ENCODE results near the gene RAB3IP.

Gene RAB3IP, protein sequence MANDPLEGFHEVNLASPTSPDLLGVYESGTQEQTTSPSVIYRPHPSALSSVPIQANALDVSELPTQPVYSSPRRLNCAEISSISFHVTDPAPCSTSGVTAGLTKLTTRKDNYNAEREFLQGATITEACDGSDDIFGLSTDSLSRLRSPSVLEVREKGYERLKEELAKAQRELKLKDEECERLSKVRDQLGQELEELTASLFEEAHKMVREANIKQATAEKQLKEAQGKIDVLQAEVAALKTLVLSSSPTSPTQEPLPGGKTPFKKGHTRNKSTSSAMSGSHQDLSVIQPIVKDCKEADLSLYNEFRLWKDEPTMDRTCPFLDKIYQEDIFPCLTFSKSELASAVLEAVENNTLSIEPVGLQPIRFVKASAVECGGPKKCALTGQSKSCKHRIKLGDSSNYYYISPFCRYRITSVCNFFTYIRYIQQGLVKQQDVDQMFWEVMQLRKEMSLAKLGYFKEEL

DNA sequence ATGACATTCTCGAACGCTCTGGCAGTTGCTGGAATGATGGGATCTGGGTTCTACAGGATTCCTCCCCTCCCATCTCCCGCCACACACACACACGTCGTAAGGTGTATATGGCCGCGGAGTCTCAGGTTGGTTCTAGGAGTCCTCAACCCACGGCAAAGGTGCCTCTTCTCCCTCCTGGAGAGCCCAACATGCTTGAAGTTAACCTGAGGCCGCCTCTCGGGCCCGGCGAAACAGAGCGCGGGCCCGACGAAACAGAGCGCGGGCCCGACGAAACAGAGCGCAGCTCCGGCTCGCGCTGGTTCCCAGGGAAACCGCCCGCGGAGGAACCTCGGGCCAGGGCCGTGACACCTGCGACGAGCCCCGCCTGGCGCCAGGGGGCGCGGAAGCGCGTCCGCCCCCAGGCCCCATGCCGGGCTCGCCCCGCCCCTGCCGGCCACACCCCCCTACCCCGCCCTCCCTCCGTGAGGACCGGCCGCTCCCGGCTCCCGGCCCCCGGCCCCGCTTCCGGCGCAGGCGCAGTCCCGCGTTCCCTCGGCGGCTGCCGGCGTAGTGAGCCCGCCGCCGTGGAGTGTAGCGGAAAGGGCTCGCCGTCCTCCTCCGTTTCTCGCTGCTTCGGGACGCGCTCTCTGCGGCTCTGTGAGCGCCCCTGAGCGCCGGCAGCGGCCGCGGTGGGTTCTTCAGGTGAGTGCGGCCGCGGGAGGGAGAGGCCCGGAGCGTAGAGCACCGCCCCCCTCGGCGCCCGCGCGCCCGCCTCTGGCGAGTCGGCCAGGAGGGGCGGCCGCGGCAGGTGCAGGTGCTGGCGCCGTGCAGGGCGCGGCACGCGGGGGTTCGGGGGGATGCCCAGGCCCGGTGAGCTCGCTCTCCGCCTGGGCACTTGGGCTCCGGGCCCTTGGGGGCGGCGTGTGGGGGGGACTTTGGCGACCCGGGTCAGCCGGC lies at the start of gene RAB3IP:
Gene RAB3IP (plus strand): TSS at position 510 of the 936 bp plus-strand sequence. CDS start 16,549 bp downstream, outside the sequence.
- Histone ChIP-seq H3K9me3 (ENCODE audit: control insufficient read depth in 2 of 2, low read length in 2 of 2) (no peaks in the 10 kb centered on the region), H3K36me3 (ENCODE audit: control insufficient read depth in 2 of 2, insufficient read depth in 2 of 2, low read length in 2 of 2) (no peaks in the 10 kb centered on the region), H3K27ac (ENCODE audit: low read length) (no peak within 1 kb of the TSS), H3K9ac (ENCODE audit: low read length in 2 of 2) (peak within 1 kb of the TSS; percentile 62 to 64), H3K4me1 (ENCODE audit: control insufficient read depth, insufficient read depth, low read length) (peaks cover 5% of the 10 kb centered on the region), H3K27me3 (ENCODE audit: control insufficient read depth in 1 of 2, insufficient read depth in 2 of 2, low read length in 2 of 2) (no peaks in the 10 kb centered on the region), H3K4me3 (ENCODE audit: low read length in 2 of 2) (peak within 1 kb of the TSS; percentile 80 to 82)

DNA sequence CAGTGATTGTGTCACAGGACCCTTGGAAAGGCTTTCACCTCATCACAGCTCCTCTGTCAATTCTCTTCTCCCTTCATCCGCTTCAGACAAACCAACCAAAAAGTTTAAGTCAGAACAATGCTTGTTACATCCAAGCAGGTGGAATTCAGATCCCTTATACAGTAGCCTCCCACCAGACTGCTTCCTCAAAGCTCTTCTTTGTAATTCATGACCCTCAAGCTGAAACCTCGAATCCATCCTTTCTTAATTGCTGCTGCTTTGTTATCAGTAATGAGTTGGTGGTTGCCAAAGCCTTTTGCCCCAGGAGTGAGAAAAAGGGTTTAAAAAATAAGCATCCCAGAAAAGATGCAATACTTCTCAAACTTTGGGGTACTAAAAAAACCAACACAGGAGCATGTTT lies 49.0 kb upstream of the RAB3IP start:
- H3K27ac ChIP-seq (ENCODE audit: low read length) = no peak overlapping the region

DNA sequence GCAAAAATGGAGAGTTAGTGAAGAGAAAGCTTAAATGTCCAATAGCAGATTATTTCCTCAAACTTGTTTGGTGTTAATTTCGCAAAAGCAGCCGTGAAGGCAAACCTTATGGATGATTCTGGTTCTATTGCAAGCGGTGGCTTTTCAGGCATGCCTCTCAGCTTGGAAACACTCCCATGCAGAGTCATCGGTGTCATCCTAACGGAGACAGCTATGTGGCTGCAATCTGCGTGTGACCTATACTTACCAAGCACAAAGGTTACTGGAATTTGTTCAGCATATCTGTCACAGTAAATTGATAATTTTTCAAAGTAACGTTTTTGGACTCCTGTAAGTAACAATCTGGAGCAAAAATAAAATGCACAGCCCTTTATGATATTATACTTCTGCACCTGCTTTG lies 44.5 kb upstream of the RAB3IP start:
- H3K4me3 ChIP-seq (ENCODE audit: low read length in 2 of 2) = no peak overlapping the region
- H3K36me3 ChIP-seq (ENCODE audit: control insufficient read depth in 2 of 2, insufficient read depth in 2 of 2, low read length in 2 of 2) = no peaks in the 10 kb centered on the region
- no peaks in the 10 kb centered on the region for H3K4me1 ChIP-seq (ENCODE audit: control insufficient read depth, insufficient read depth, low read length)
- H3K9me3 ChIP-seq (ENCODE audit: control insufficient read depth in 2 of 2, low read length in 2 of 2) = no peaks in the 10 kb centered on the region
- no peak overlapping the region for H3K9ac ChIP-seq (ENCODE audit: low read length in 2 of 2)
- H3K27ac ChIP-seq (ENCODE audit: low read length) = no peak overlapping the region
- no peaks in the 10 kb centered on the region for H3K27me3 ChIP-seq (ENCODE audit: control insufficient read depth in 1 of 2, insufficient read depth in 2 of 2, low read length in 2 of 2)

More for the DNA sequence above, 49.0 kb upstream of the RAB3IP start:
- Histone ChIP-seq H3K27me3 (ENCODE audit: control insufficient read depth in 1 of 2, insufficient read depth in 2 of 2, low read length in 2 of 2) (no peaks in the 10 kb centered on the region), H3K36me3 (ENCODE audit: control insufficient read depth in 2 of 2, insufficient read depth in 2 of 2, low read length in 2 of 2) (no peaks in the 10 kb centered on the region), H3K9me3 (ENCODE audit: control insufficient read depth in 2 of 2, low read length in 2 of 2) (no peaks in the 10 kb centered on the region), H3K4me3 (ENCODE audit: low read length in 2 of 2) (no peak overlapping the region), H3K4me1 (ENCODE audit: control insufficient read depth, insufficient read depth, low read length) (no peaks in the 10 kb centered on the region), H3K9ac (ENCODE audit: low read length in 2 of 2) (no peak overlapping the region)

DNA sequence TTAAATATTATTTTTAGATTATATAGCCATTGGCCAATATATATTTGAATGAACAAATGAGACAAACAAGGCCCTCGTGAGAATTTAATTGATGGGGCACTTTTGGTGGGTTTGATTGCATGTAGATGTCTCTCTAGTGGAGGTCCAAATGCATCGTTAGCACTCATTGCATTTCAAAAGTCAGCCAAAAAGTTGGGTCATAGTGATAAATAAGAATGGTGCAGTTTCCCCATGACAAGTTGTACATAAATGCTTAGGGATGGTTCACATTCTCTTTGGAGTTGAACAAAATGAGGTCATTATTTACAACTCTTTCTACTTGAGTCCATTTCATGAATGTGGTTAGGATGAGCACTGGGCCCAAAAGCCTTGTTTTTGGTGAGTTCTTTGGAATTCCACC lies 40.6 kb upstream of the RAB3IP start:
- Histone ChIP-seq H3K4me3 (ENCODE audit: low read length in 2 of 2) (no peak overlapping the region), H3K27me3 (ENCODE audit: control insufficient read depth in 1 of 2, insufficient read depth in 2 of 2, low read length in 2 of 2) (no peaks in the 10 kb centered on the region), H3K27ac (ENCODE audit: low read length) (no peak overlapping the region), H3K4me1 (ENCODE audit: control insufficient read depth, insufficient read depth, low read length) (no peaks in the 10 kb centered on the region), H3K36me3 (ENCODE audit: control insufficient read depth in 2 of 2, insufficient read depth in 2 of 2, low read length in 2 of 2) (no peaks in the 10 kb centered on the region), H3K9me3 (ENCODE audit: control insufficient read depth in 2 of 2, low read length in 2 of 2) (no peaks in the 10 kb centered on the region), H3K9ac (ENCODE audit: low read length in 2 of 2) (no peak overlapping the region)

DNA sequence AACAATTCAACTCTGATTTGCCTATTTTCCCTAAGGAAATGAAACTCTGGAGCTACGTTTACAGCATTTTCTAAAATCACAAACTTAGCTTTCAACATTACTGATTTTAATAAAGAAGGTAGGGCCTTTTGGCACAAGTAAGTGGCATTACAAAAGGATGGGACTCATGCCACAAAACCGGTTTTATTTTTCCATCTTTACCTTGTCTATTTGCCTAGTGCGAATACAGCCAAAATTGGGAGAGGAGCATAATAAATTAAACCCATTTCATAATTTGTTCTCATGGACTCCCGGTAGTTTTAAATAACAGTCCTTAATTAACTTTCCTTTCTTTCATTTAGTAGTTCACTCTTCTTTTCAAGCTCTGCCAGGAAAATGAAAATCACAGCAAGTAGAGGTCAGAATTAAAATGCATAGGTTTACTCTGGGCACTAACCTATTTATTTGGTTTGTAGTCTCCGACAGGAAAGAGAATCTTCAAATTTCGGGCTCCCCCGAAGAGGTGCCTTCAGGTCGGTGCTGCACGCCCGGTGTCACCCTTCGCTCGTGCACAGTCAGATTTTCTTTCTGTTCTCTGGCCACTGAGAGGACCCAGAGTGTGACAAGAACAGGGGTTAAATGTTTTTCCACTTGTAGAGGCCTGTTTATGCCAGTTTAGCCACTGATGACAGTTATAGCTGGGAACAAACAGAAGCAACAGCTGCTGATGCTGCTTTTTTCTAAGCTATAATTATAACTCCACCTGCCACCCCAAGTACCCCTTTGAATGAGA lies 39.7 kb upstream of the RAB3IP start, which contains the start of gene BEST3:
Gene BEST3 (minus strand): TSS at position 535 of the 772 bp plus-strand sequence. CDS start 1,505 bp downstream, outside the sequence.
- H3K4me3 ChIP-seq (ENCODE audit: low read length in 2 of 2) = no peak within 1 kb of the TSS
- H3K27ac ChIP-seq (ENCODE audit: low read length) = no peak within 1 kb of the TSS
- H3K9me3 ChIP-seq (ENCODE audit: control insufficient read depth in 2 of 2, low read length in 2 of 2) = no peaks in the 10 kb centered on the region
- no peaks in the 10 kb centered on the region for H3K27me3 ChIP-seq (ENCODE audit: control insufficient read depth in 1 of 2, insufficient read depth in 2 of 2, low read length in 2 of 2)
- no peaks in the 10 kb centered on the region for H3K4me1 ChIP-seq (ENCODE audit: control insufficient read depth, insufficient read depth, low read length)
- no peaks in the 10 kb centered on the region for H3K36me3 ChIP-seq (ENCODE audit: control insufficient read depth in 2 of 2, insufficient read depth in 2 of 2, low read length in 2 of 2)
- H3K9ac ChIP-seq (ENCODE audit: low read length in 2 of 2) = no peak within 1 kb of the TSS

DNA sequence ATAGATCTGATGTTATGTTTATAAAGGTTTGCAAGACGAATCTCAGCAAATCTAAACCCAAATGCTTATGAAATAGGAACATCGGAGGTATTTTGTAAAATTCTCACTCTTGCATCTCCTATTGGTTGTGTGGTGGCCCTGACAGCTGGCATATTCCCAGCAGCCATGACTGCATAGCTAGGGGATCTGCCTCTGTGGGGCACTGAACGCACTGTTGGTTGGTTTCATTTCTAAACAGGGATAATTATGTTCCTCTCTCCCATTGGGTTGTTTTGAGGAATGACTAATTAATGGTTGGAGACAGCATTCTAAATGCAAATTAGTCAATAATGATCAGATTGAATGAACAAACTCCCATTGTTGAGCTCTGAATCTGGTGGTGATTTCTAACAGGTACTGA lies 36.8 kb upstream of the RAB3IP start:
- no peaks in the 10 kb centered on the region for H3K36me3 ChIP-seq (ENCODE audit: control insufficient read depth in 2 of 2, insufficient read depth in 2 of 2, low read length in 2 of 2)
- no peak overlapping the region for H3K9ac ChIP-seq (ENCODE audit: low read length in 2 of 2)
- no peaks in the 10 kb centered on the region for H3K27me3 ChIP-seq (ENCODE audit: control insufficient read depth in 1 of 2, insufficient read depth in 2 of 2, low read length in 2 of 2)
- no peaks in the 10 kb centered on the region for H3K4me1 ChIP-seq (ENCODE audit: control insufficient read depth, insufficient read depth, low read length)
- H3K9me3 ChIP-seq (ENCODE audit: control insufficient read depth in 2 of 2, low read length in 2 of 2) = no peaks in the 10 kb centered on the region
- no peak overlapping the region for H3K27ac ChIP-seq (ENCODE audit: low read length)
- H3K4me3 ChIP-seq (ENCODE audit: low read length in 2 of 2) = no peak overlapping the region

DNA sequence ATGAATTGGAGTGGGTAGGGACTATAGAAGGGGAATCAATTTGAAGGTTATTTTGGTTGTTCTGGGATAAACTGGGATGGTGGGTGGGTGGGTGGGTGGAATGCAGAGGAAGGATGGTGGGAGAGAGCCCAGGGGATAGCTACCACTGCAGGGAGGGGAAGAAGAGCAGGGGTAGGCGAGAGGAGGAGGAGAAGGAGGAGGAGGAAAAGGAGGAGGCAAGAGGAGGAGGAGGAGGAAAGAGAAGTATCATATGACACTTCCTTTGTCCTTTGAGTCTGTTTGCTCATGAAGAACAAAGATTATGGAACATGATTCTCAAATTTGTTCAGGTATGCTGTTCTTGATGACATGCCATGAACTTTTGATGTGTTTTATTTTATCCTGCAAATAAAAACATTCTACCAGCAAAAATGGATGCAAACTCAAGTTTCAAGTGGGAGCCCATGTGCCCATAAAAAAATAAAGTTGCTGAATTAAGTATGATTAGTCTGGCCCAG lies 35.5 kb upstream of the RAB3IP start:
- Histone ChIP-seq H3K4me1 (ENCODE audit: control insufficient read depth, insufficient read depth, low read length) (no peaks in the 10 kb centered on the region), H3K9ac (ENCODE audit: low read length in 2 of 2) (no peak overlapping the region), H3K27ac (ENCODE audit: low read length) (no peak overlapping the region), H3K4me3 (ENCODE audit: low read length in 2 of 2) (no peak overlapping the region), H3K9me3 (ENCODE audit: control insufficient read depth in 2 of 2, low read length in 2 of 2) (no peaks in the 10 kb centered on the region), H3K36me3 (ENCODE audit: control insufficient read depth in 2 of 2, insufficient read depth in 2 of 2, low read length in 2 of 2) (no peaks in the 10 kb centered on the region), H3K27me3 (ENCODE audit: control insufficient read depth in 1 of 2, insufficient read depth in 2 of 2, low read length in 2 of 2) (no peaks in the 10 kb centered on the region)

DNA sequence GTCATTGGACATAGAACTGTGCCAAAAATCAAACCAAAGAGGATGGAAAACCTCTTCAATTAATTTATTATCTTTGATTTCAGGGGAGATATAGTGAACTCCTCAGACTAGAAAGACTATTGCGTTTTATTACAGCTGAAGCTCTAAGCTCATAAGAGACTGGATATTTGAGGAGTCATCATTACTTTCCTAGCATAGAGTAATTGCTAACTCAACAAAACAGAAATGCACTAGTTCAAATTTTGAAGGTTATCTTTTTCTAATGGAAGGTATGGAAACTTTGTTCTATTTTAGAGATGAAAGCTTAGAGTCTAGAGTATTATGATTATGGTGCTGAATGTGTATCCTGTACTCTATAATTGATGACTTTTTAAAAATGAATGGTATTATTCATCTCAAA lies 34.3 kb upstream of the RAB3IP start:
- H3K27ac ChIP-seq (ENCODE audit: low read length) = no peak overlapping the region
- H3K27me3 ChIP-seq (ENCODE audit: control insufficient read depth in 1 of 2, insufficient read depth in 2 of 2, low read length in 2 of 2) = no peaks in the 10 kb centered on the region
- no peak overlapping the region for H3K4me3 ChIP-seq (ENCODE audit: low read length in 2 of 2)
- H3K9ac ChIP-seq (ENCODE audit: low read length in 2 of 2) = no peak overlapping the region
- H3K9me3 ChIP-seq (ENCODE audit: control insufficient read depth in 2 of 2, low read length in 2 of 2) = no peaks in the 10 kb centered on the region
- H3K4me1 ChIP-seq (ENCODE audit: control insufficient read depth, insufficient read depth, low read length) = no peaks in the 10 kb centered on the region
- no peaks in the 10 kb centered on the region for H3K36me3 ChIP-seq (ENCODE audit: control insufficient read depth in 2 of 2, insufficient read depth in 2 of 2, low read length in 2 of 2)

DNA sequence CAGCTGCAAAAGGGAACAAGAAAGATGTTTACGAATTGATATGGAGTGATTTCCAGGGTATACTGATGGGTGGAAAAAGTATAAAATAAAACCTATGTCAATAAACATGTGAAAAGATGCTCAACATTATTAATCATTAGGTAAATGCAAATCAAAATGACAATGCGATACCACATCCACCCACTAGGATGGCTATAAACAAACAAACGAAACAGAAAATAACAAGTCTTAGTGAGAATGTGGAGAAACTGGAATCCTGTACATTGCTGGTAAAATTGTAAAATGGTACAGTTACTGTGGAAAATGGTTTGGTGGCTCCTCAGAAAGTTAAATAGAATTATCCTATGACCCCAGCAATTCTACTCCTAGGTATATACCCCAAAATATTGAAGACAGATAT lies 30.0 kb upstream of the RAB3IP start:
- Histone ChIP-seq H3K9ac (ENCODE audit: low read length in 2 of 2) (no peak overlapping the region), H3K27me3 (ENCODE audit: control insufficient read depth in 1 of 2, insufficient read depth in 2 of 2, low read length in 2 of 2) (no peaks in the 10 kb centered on the region), H3K4me1 (ENCODE audit: control insufficient read depth, insufficient read depth, low read length) (no peaks in the 10 kb centered on the region), H3K27ac (ENCODE audit: low read length) (no peak overlapping the region), H3K4me3 (ENCODE audit: low read length in 2 of 2) (no peak overlapping the region), H3K9me3 (ENCODE audit: control insufficient read depth in 2 of 2, low read length in 2 of 2) (no peaks in the 10 kb centered on the region), H3K36me3 (ENCODE audit: control insufficient read depth in 2 of 2, insufficient read depth in 2 of 2, low read length in 2 of 2) (no peaks in the 10 kb centered on the region)

DNA sequence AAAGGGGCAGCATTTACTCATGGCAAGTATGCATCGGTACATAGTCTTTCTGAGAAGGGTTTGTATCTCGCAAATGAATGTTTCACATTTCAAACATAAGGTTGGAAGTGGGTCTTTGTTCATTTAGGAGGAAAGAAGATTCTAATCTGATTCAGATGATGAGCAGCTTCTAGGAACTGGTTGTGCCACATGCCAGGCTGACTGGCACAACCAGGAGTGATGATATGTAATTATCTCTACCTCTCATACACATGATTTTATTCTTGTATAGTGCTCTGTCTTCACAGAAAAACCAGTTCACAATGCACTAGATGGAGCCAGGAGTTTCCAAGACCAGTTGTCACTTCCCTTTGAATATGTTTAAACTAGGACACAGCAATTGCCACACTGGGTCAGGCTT lies 25.8 kb upstream of the RAB3IP start:
- Histone ChIP-seq H3K4me3 (ENCODE audit: low read length in 2 of 2) (no peak overlapping the region), H3K27ac (ENCODE audit: low read length) (no peak overlapping the region), H3K9ac (ENCODE audit: low read length in 2 of 2) (no peak overlapping the region), H3K36me3 (ENCODE audit: control insufficient read depth in 2 of 2, insufficient read depth in 2 of 2, low read length in 2 of 2) (no peaks in the 10 kb centered on the region), H3K4me1 (ENCODE audit: control insufficient read depth, insufficient read depth, low read length) (no peaks in the 10 kb centered on the region), H3K9me3 (ENCODE audit: control insufficient read depth in 2 of 2, low read length in 2 of 2) (no peaks in the 10 kb centered on the region), H3K27me3 (ENCODE audit: control insufficient read depth in 1 of 2, insufficient read depth in 2 of 2, low read length in 2 of 2) (peaks cover 0 to 2% of the 10 kb centered on the region in 2 donors)

Measured in stomach smooth muscle (tissue), 2 donors.